GM23248 (cell line): Measurements from ENCODE around the gene LRSAM1. TPM values are rescaled to one million over a fixed set of nuclear protein-coding genes. Genes with fewer than 3 reads are reported as not detected.

Experiments
- DNase-seq: peaks from one replicate; pipeline ENCODE4 v3.0.0-alpha.2; 2015
- H2AFZ ChIP-seq: fragments of 200-600 bp; sonication (generic); 2 replicates; pipeline ENCODE4 v1.6.1; 2016; ENCODE audit warnings: antibody characterized with exemption
- H3F3A ChIP-seq: fragments of 200-600 bp; sonication (generic); 2 replicates; pipeline ENCODE4 v1.6.1; 2016; ENCODE audit warnings: mild to moderate bottlenecking, antibody characterized with exemption, mixed run types; ENCODE audit not compliant: insufficient read depth
- H3K27ac ChIP-seq: fragments of 200-600 bp; sonication (generic); 2 replicates; pipeline ENCODE4 v1.5.1; 2016; ENCODE audit warnings: mild to moderate bottlenecking
- H3K27me3 ChIP-seq: fragments of 200-600 bp; sonication (generic); replicated peaks from 2 replicates; pipeline ENCODE4 v1.6.1; 2016; ENCODE audit warnings: mild to moderate bottlenecking; ENCODE audit not compliant: insufficient read depth
- H3K36me3 ChIP-seq: fragments of 200-600 bp; sonication (generic); 2 replicates; pipeline ENCODE4 v1.6.1; 2016; ENCODE audit warnings: low read depth, mild to moderate bottlenecking
- H3K4me1 ChIP-seq: fragments of 200-600 bp; sonication (generic); 2 replicates; pipeline ENCODE4 v1.6.1; 2016; ENCODE audit warnings: mild to moderate bottlenecking; ENCODE audit not compliant: insufficient read depth
- H3K4me2 ChIP-seq: fragments of 200-600 bp; sonication (generic); one replicate; pipeline ENCODE4 v1.6.1; 2016; ENCODE audit warnings: mild to moderate bottlenecking; ENCODE audit not compliant: unreplicated experiment
- H3K4me3 ChIP-seq: fragments of 200-600 bp; sonication (generic); 2 replicates; pipeline ENCODE4 v1.5.1; 2016; ENCODE audit warnings: mild to moderate bottlenecking
- H3K79me2 ChIP-seq: fragments of 200-600 bp; sonication (generic); 2 replicates; pipeline ENCODE4 v1.6.1; 2016; ENCODE audit warnings: mild to moderate bottlenecking; ENCODE audit not compliant: insufficient read depth
- H3K9ac ChIP-seq: fragments of 200-600 bp; sonication (generic); 2 replicates; pipeline ENCODE4 v1.6.1; 2016; ENCODE audit warnings: mild to moderate bottlenecking
- H3K9me2 ChIP-seq: fragments of 200-600 bp; sonication (generic); 2 replicates; pipeline ENCODE4 v1.6.1; 2016; ENCODE audit warnings: mixed run types, mild to moderate bottlenecking, moderate library complexity; ENCODE audit not compliant: insufficient read depth
- H3K9me3 ChIP-seq: fragments of 200-600 bp; sonication (generic); one replicate; pipeline ENCODE4 v1.6.1; 2017; ENCODE audit warnings: low read depth
- H4K20me1 ChIP-seq: fragments of 200-600 bp; sonication (generic); 2 replicates; pipeline ENCODE4 v1.6.0; 2016; ENCODE audit not compliant: insufficient read depth
- EZH2 ChIP-seq: fragments of 200-600 bp; sonication (generic); IDR thresholded peaks from 2 replicates; pipeline ENCODE4 v1.6.1; 2018; ENCODE audit warnings: antibody characterized with exemption, mild to moderate bottlenecking; ENCODE audit not compliant: insufficient read depth, poor library complexity, severe bottlenecking
- EZH2phosphoT487 ChIP-seq: fragments of 200-600 bp; sonication (generic); IDR thresholded peaks from 2 replicates; pipeline ENCODE4 v1.6.1; 2018; ENCODE audit warnings: antibody characterized with exemption, moderate library complexity, mild to moderate bottlenecking, low read depth; ENCODE audit not compliant: insufficient read depth
- WGBS, 2 experiments: methylation state at CpG; one replicate each; pipeline ENCODE4 v1.1.6; 2015 to 2017; ENCODE audit warnings: low lambda C conversion rate in 2 of 2, low coverage in 1 of 2; ENCODE audit errors: missing lambda C conversion rate in 2 of 2; 5-methylcytosine and 5-hydroxymethylcytosine counted together
- in situ Hi-C: fragments of 300-500 bp; cut with MboI; formaldehyde crosslinking; loops from 2 replicates; pipeline ENCODE4 v1.15.0; 2020
- polyA plus RNA-seq: library from polyadenylated mRNA; unstranded; fragments of >200 nt; fragmentation: Nextera tagmentation; extraction: Ambion mirVana; gene quantifications from 2 replicates; pipeline ENCODE4 v1.2.1, GENCODE V29; 2016
- total RNA-seq: library from RNA; depleted of rRNA; stranded (reverse); fragments of >200 nt; shearing (Covaris generic); gene quantifications from 2 replicates; pipeline ENCODE4 v1.2.3, GENCODE V29; 2014

The LRSAM1 gene
- total and polyA plus RNA-seq, 2 experiments from 2014 or later: 14.9 to 15.5 TPM

GRCh38 chr9:127541865-127542264 is 90.6 kb downstream of the LRSAM1 start:
- in situ Hi-C loops: no loop called here
- 69 to 71% methylated on average over 8 of the region's 8 CpGs for WGBS, 2 experiments
- no peaks in the 10 kb centered on the region for H3K9me3 ChIP-seq
- no peak overlapping the region for H3K4me3 ChIP-seq
- H3K27me3 ChIP-seq: no peaks in the 10 kb centered on the region
- H4K20me1 ChIP-seq: peaks cover 9% of the 10 kb centered on the region; the same call in 1 of the 2 replicates
- H3K9ac ChIP-seq: peak overlapping the region; percentile 43
- peaks cover 2% of the 10 kb centered on the region; the same call in 1 of the 2 replicates for H3K36me3 ChIP-seq
- H2AFZ ChIP-seq: no peak overlapping the region
- peaks cover 100% of the 10 kb centered on the region for H3K79me2 ChIP-seq
- H3F3A ChIP-seq: peaks cover 60% of the 10 kb centered on the region
- H3K4me2 ChIP-seq: peak overlapping the region; percentile 30
- peak; percentile 82 for DNase-seq
- H3K9me2 ChIP-seq: no peaks in the 10 kb centered on the region
- H3K4me1 ChIP-seq: peaks cover 98% of the 10 kb centered on the region
- H3K27ac ChIP-seq: peak overlapping the region; percentile 79
- TF ChIP-seq EZH2phosphoT487: no peak
- TF ChIP-seq EZH2: no peak

GRCh38 chr9:127543221-127543620 is 91.9 kb downstream of the LRSAM1 start:
- DNase-seq: no peak
- Histone ChIP-seq H4K20me1 (peaks cover 9% of the 10 kb centered on the region; the same call in 1 of the 2 replicates), H3K4me1 (peaks cover 87% of the 10 kb centered on the region), H3K9me3 (no peaks in the 10 kb centered on the region), H3K9ac (peak overlapping the region; percentile 2; the same call in 1 of the 2 replicates), H3K4me3 (no peak overlapping the region), H3K27me3 (no peaks in the 10 kb centered on the region), H3K36me3 (peaks cover 3% of the 10 kb centered on the region; the same call in 1 of the 2 replicates), H3K27ac (peak overlapping the region; percentile 79), H3F3A (peaks cover 48% of the 10 kb centered on the region), H3K4me2 (peak overlapping the region; percentile 14), H3K9me2 (no peaks in the 10 kb centered on the region), H3K79me2 (peaks cover 100% of the 10 kb centered on the region), H2AFZ (no peak overlapping the region)
- 48 to 56% methylated on average over 8 of the region's 8 CpGs for WGBS, 2 experiments
- TF ChIP-seq EZH2phosphoT487 (no peak), EZH2 (no peak)
- in situ Hi-C loops: no loop called here

- Histone ChIP-seq H3K79me2 (peaks cover 100% of the 10 kb centered on the region), H2AFZ (no peak overlapping the region), H3K4me1 (peaks cover 80% of the 10 kb centered on the region), H3K9me3 (no peaks in the 10 kb centered on the region), H3K36me3 (peaks cover 7% of the 10 kb centered on the region; the same call in 1 of the 2 replicates), H3K4me3 (no peak overlapping the region), H4K20me1 (peaks cover 15% of the 10 kb centered on the region; the same call in 1 of the 2 replicates), H3K4me2 (no peak overlapping the region), H3K27ac (peak overlapping the region; percentile 79), H3K9me2 (no peaks in the 10 kb centered on the region), H3K9ac (no peak overlapping the region; the same call in 1 of the 2 replicates), H3K27me3 (no peaks in the 10 kb centered on the region), H3F3A (peaks cover 41% of the 10 kb centered on the region)
- WGBS, 2 experiments: 74 to 79% methylated on average over 6 of the region's 6 CpGs
- no peak for DNase-seq
- in situ Hi-C loops: no loop called here
- TF ChIP-seq EZH2phosphoT487 (no peak), EZH2 (no peak)
These were observed 92.7 kb downstream of the LRSAM1 start for GRCh38 chr9:127543973-127544533.

- 55 to 62% methylated on average over 19 to 24 of the region's 25 CpGs for WGBS, 2 experiments
- H2AFZ ChIP-seq: no peak overlapping the region
- no peak for TF ChIP-seq EZH2
- TF ChIP-seq EZH2phosphoT487: no peak
- in situ Hi-C loops: no loop called here
- H4K20me1 ChIP-seq: peaks cover 21% of the 10 kb centered on the region; the same call in 1 of the 2 replicates
- no peaks in the 10 kb centered on the region for H3K9me2 ChIP-seq
- H3K27ac ChIP-seq: peak overlapping the region; percentile 69
- H3K4me3 ChIP-seq: no peak overlapping the region
- no peaks in the 10 kb centered on the region for H3K27me3 ChIP-seq
- peaks cover 100% of the 10 kb centered on the region for H3K79me2 ChIP-seq
- peak; percentile 65 for DNase-seq
- H3F3A ChIP-seq: peaks cover 28% of the 10 kb centered on the region
- H3K4me2 ChIP-seq: peak overlapping the region; percentile 44
- no peaks in the 10 kb centered on the region for H3K9me3 ChIP-seq
- H3K4me1 ChIP-seq: peaks cover 74% of the 10 kb centered on the region
- peak overlapping the region; percentile 45 for H3K9ac ChIP-seq
- H3K36me3 ChIP-seq: peaks cover 7% of the 10 kb centered on the region; the same call in 1 of the 2 replicates
These were observed 94.2 kb downstream of the LRSAM1 start for GRCh38 chr9:127545196-127546124.
